GM18526 (cell line): ENCODE results near the gene C17orf107.

Experiments used
- POLR2A ChIP-seq: IDR thresholded peaks from 3 replicates; pipeline ENCODE4 v1.6.1; 2011; ENCODE audit not compliant: insufficient read length; ENCODE audit errors: extremely low read depth

The C17orf107 gene

DNA sequence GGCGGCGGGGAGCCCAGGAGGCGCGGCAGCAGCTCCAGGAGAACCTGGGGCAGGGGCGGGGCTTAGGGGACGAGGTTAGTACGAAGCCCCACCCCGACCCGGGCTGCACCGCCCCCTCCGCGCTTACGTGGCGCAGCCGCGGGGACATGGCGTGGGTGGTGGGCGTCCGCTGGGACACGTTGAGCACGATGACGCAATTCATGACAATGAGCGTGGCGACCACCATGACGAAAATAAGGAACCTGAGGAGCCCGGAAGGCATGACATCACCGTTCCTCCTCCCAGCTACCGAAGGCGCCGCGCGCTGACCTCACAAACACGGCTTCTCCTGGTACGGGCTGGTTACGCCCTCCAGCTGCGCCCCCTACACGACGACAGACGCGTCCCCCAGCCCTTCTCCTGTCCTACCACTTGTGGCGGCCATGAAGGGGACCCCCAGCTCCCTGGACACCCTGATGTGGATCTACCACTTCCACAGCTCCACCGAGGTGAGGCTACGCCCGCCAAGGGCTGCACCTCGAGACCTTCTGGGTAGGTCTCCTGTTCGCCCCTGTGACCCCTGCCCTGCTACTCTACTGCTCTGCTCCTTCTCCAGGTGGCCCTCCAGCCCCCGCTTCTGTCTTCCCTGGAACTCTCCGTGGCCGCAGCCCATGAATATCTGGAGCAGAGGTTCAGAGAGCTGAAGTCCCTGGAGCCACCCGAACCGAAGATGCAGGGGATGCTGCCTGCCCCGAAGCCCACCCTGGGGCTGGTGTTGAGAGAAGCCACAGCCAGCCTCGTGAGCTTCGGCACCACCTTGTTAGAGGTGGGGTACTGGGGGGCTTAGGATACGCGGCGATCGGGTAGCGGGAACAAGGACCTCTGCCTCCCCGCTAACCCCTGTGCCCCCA, at the start of gene C17orf107:
Gene C17orf107 (plus strand): TSS at position 196 of the 890 bp plus-strand sequence. CDS start 227 bp downstream, at position 423.
- TF ChIP-seq POLR2A, result no peak

DNA sequence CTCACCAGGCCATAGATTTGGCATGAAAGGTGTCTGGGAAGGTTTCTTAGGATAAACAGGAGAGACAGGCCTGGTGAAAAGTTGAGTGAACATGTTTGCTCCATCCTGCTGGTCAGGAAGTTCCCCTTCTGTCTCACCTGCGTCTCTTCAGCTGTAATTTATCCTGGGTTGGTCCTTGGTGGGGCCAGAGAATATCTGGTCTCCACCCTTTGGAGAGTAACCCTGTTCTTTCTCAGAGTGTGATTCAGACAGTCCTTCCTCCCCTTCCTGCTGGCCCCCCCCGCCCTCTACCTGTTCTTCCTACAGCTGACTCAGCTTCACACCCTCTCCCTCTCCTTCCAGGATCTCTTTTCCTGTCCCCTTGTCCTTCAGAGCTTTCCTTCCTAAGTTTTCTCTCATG, 49.1 kb upstream of the C17orf107 start:
- TF ChIP-seq POLR2A, result no peak

DNA sequence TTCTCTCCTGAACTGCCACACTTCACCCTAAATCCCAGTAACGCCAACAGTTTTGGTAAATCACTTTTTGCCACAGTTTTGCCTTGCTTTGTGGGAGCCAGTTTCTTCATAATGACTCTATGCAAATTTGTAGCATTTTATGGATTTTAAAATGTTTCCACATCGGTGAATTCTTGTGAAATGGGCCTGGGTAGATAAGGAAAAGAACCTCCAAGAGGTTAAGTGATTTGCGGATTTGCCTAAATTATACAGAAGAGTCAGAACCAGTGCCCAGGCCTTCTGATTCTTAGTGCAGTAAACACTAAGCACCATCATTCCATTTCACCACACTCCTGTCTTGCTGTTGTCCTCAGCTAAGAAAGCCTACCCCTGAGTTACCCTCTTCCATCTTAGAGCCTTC, 48.3 kb upstream of the C17orf107 start:
- TF ChIP-seq POLR2A, result no peak

- TF ChIP-seq POLR2A, result no peak
Measured at GRCh38 chr17:4852567-4853207, 46.6 kb upstream of the C17orf107 start.

DNA sequence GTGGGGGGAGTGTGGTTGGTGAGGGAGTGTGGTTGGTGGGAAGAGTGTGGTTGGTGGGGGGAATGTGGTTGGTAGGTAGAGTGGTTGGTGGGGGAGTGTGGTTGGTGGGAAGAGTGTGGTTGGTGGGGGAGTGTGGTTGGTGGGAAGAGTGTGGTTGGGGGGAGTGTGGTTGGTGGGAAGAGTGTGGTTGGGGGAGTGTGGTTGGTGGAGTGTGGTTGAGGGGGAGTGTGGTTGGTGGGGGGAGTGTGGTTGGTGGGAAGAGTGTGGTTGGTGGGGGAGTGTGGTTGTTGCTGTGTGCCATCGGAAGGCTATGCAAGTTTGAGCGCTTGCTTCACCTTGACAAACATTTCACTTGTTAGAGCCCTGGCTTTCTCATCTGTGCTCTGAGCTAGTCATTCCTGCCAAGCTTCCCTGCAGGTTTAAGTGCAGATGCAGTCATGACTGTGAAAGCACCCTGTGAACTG, 46.1 kb upstream of the C17orf107 start:
- no peak for TF ChIP-seq POLR2A

DNA sequence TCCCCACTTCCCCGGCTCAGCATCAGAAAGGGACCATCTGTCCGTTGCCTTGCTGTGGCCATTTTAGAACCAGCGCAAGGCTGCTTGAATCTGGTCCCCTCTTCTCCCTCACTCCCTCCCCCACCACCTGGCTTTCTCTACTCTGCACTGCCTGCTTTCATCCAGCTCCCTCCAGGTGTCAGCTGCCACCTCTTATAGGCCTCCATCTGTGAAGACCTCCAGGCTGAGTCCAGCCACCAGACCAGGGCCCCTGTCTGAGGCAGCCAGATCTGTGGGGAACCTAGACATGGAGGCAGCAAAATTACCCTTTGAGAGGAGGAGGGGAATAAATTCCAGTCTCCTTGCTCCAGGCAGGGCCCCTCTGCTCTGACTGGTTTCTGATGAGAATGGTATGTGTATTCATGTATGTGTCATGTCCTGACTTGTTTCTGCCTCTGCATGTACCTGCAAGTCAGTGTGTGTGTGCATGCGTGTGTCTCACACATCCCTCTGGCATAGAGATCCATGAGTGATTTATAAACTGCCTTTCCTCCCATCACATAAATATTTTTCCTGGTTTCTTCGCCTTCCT, 45.1 kb upstream of the C17orf107 start:
- no peak for TF ChIP-seq POLR2A

DNA sequence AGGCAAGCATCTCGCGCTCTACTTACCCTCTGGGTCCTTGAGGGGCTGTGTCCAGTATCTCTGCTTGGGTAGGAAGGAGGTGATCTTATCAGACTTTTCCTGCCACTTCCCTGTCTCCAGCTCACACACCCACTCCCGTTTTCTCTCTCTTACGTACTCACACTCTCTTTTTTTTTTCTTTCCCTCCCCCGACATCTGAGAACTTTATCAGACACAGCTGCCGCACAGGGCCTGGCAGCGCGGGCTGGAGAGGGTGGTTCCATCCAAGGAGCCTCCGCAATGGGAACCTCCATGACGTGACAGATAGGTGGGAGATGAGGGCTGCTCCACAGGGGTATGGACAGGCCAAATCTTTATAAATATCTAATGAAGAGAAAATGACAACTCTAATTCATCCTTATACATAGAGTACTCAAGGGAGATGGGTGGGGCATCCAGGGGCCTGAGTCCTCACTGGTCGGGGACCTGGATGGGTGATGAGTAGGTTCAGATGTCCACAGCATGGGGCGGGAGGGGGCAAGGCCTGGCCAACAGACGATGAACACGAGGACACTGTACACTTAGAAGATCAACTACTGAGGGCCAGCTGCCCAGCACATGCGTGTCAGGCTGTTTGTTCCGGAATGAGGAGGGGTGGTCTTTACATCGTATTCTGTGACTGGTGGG, 42.9 kb upstream of the C17orf107 start:
- no peak for TF ChIP-seq POLR2A

- no peak for TF ChIP-seq POLR2A
Measured at GRCh38 chr17:4856937-4857314, 42.4 kb upstream of the C17orf107 start.

DNA sequence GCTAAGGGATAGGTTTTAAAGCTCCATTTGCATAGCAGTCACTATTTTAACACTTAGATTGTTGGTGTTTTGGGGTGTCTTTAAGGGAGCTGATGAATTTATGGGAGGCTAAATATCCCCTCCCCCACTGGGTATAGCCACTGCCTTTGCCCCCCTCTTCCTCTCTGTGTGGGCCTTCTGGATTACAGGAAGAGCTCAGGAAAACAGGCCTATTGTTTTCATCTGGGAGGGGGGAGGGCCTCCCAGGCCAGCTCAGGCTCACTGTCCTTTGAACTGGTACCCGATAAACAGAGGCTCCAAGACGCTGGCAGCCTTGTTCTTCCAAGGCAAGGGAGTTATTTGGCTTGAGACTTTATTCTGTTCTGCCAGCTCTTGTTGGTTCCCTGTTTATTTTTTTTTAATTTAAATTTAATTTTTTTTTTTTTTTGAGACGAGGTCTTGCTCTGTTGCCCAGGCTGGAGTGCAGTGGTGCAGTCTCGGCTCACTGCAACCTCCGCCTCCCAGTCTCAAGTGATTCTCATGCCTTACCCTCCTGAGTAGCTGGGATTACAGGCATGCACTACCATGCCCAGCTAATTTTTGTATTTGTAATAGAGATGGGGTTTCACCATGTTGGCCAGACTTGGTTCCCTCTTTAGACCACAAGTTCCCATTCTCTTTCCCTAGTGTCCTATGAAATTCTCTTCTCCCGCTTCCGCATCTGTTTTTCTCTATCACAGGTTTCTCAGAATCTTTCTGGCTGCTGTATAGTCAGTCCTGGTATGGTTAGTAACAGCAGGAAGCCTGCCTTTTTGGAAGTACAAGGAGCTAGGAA, 41.1 kb upstream of the C17orf107 start:
- no peak for TF ChIP-seq POLR2A

- no peak for TF ChIP-seq POLR2A
Measured at GRCh38 chr17:4858882-4859260, 40.5 kb upstream of the C17orf107 start.

GRCh38 chr17:4859816-4860625, 39.3 kb upstream of the C17orf107 start:
- no peak for TF ChIP-seq POLR2A

- no peak for TF ChIP-seq POLR2A
Measured at GRCh38 chr17:4860651-4861050, 38.7 kb upstream of the C17orf107 start.

DNA sequence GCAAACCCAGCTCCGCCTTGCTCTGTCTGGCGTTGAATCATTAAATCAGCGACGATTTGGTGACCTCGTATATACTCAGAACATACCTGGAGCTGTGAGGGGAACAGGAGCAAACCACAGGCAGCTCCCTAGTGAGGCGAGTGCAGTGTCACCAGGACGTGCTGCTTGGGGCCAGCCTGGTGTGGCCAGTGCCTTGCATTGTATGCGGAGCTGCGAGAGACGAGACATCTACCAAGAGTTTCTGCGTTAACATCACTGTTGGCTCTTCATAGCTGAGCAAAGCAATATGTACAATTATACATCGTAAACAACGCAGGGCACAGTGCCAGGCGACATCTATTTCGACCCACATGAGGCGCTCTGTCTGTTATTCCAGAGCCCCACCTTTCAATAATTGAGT, 38.3 kb upstream of the C17orf107 start:
- no peak for TF ChIP-seq POLR2A

GRCh38 chr17:4862720-4863119, 36.6 kb upstream of the C17orf107 start:
- no peak for TF ChIP-seq POLR2A
